Activated B cell treated with CpG ODN at 0.5 μM for 24 hours (primary cell): ENCODE measurements around the gene TJP3. TPM values are rescaled to one million over a fixed set of nuclear protein-coding genes. Genes with fewer than 3 reads are reported as not detected.

Source experiments
- ATAC-seq: fragments of 200-7000 bp; cut with Tn5 transposase; one replicate; pipeline ENCODE4 v1.10.0; 2021; ENCODE audit warnings: low read depth, mild to moderate bottlenecking, moderate library complexity
- CTCF ChIA-PET: fragments of 350-600 bp; sonication (Branson Sonifier 250); formaldehyde crosslinking; loops from one replicate; lab custom pipeline; 2021; ENCODE audit warnings: antibody characterized with exemption; lab: Charles Lee
- POLR2A ChIA-PET: fragments of 350-600 bp; sonication (Branson Sonifier 250); formaldehyde crosslinking; loops from one replicate; lab custom pipeline; 2021; ENCODE audit warnings: antibody characterized with exemption; lab: Charles Lee
- DNase-seq: peaks from one replicate; pipeline ENCODE4 v3.0.0; 2022
- H3K27ac Mint-ChIP-seq: one replicate; pipeline ENCODE4 v1.8.0; 2020; ENCODE audit warnings: mixed read lengths
- H3K27me3 Mint-ChIP-seq: one replicate; pipeline ENCODE4 v1.8.0; 2021; ENCODE audit warnings: mixed read lengths
- H3K36me3 Mint-ChIP-seq: one replicate; pipeline ENCODE4 v1.8.0; 2021; ENCODE audit warnings: low read depth, mixed read lengths
- H3K4me1 Mint-ChIP-seq: one replicate; pipeline ENCODE4 v1.8.0; 2021; ENCODE audit warnings: mixed read lengths
- H3K4me3 Mint-ChIP-seq: one replicate; pipeline ENCODE4 v1.8.0; 2020; ENCODE audit warnings: mild to moderate bottlenecking, mixed read lengths
- H3K9me3 Mint-ChIP-seq: one replicate; pipeline ENCODE4 v1.8.0; 2020; ENCODE audit warnings: mixed read lengths
- CTCF ChIP-seq: fragments of 200-600 bp; IDR thresholded peaks from one replicate; pipeline ENCODE4 v1.8.0; 2022; ENCODE audit warnings: antibody characterized with exemption, mild to moderate bottlenecking
- intact Hi-C: fragments of 100-400 bp; cut with micrococcal nuclease; formaldehyde crosslinking; loops from one replicate; pipeline ENCODE4 v1.15.1; 2024
- total RNA-seq: library from RNA; stranded (reverse); gene quantifications from 2 replicates; pipeline ENCODE4 v1.2.3, GENCODE V29; 2022

TJP3 gene
- total RNA-seq, 1 donor from 2014 or later, result 0.86 TPM

GRCh38 chr19:3687774-3688706 is 20.1 kb upstream of the TJP3 start:
- Mint-ChIP-seq H3K27me3 (no peaks in the 10 kb centered on the region), H3K4me3 (peak overlapping the region; percentile 83), H3K36me3 (peaks cover 6% of the 10 kb centered on the region), H3K4me1 (peaks cover 57% of the 10 kb centered on the region), H3K27ac (peak overlapping the region; percentile 92), H3K9me3 (no peaks in the 10 kb centered on the region)
- ATAC-seq, result peak; percentile 55
- DNase-seq, result peak; percentile 50
- intact Hi-C loops, result loop anchor here (1.0 to 2.0 kb wide), 2 partner anchors 12 to 17 kb away; partner anchors contain the start of gene PIP5K1C
- POLR2A ChIA-PET, result interaction anchor here (0.6 to 1.7 kb wide), 11 partner anchors 9 to 1288 kb away, joined by 3 to 13 read pairs (median 4); partner anchors contain the start of gene YJU2
- CTCF ChIA-PET, result no interaction called here
- no peak for TF ChIP-seq CTCF

GRCh38 chr19:3690551-3691371 is 17.4 kb upstream of the TJP3 start:
- no peak for TF ChIP-seq CTCF
- H3K27me3 Mint-ChIP-seq, result no peaks in the 10 kb centered on the region
- peaks cover 37% of the 10 kb centered on the region for H3K4me1 Mint-ChIP-seq
- DNase-seq, result no peak
- ChIA-PET POLR2A (interaction anchor here (0.6 to 1.1 kb wide), 4 partner anchors 9 to 212 kb away, joined by 3 to 8 read pairs (median 4); no protein-coding TSS in a partner anchor), CTCF (interaction anchor here (1.0 to 1.5 kb wide), 4 partner anchors 9 to 25 kb away, joined by 3 to 6 read pairs (median 4); partner anchors contain the start of gene PIP5K1C)
- intact Hi-C loops, result no loop called here
- H3K9me3 Mint-ChIP-seq, result no peaks in the 10 kb centered on the region
- no peak overlapping the region for H3K27ac Mint-ChIP-seq
- ATAC-seq, result no peak
- peaks cover 11% of the 10 kb centered on the region for H3K36me3 Mint-ChIP-seq
- no peak overlapping the region for H3K4me3 Mint-ChIP-seq

- Mint-ChIP-seq H3K4me3 (no peak overlapping the region), H3K9me3 (no peaks in the 10 kb centered on the region), H3K27me3 (no peaks in the 10 kb centered on the region), H3K4me1 (peaks cover 37% of the 10 kb centered on the region), H3K27ac (no peak overlapping the region), H3K36me3 (peaks cover 13% of the 10 kb centered on the region)
- POLR2A ChIA-PET, result interaction anchor here (1.1 kb wide), 1 partner anchor 116 kb away, joined by 8 read pairs; no protein-coding TSS in a partner anchor
- ATAC-seq, result no peak
- TF ChIP-seq CTCF, result no peak
- DNase-seq, result no peak
- intact Hi-C loops, result no loop called here
- CTCF ChIA-PET, result interaction anchor here (1.0 to 1.5 kb wide), 4 partner anchors 13 to 25 kb away, joined by 3 to 4 read pairs (median 4); no protein-coding TSS in a partner anchor
These were observed 16.8 kb upstream of the TJP3 start for GRCh38 chr19:3691372-3691716.

- DNase-seq, result no peak
- no peak overlapping the region for H3K4me3 Mint-ChIP-seq
- no peak overlapping the region for H3K27ac Mint-ChIP-seq
- POLR2A ChIA-PET, result no interaction called here
- no peaks in the 10 kb centered on the region for H3K27me3 Mint-ChIP-seq
- H3K36me3 Mint-ChIP-seq, result peaks cover 13% of the 10 kb centered on the region
- TF ChIP-seq CTCF, result no peak
- H3K4me1 Mint-ChIP-seq, result peaks cover 38% of the 10 kb centered on the region
- intact Hi-C loops, result no loop called here
- CTCF ChIA-PET, result interaction anchor here (1.1 to 1.4 kb wide), 2 partner anchors 15 to 18 kb away, joined by 3 to 4 read pairs; no protein-coding TSS in a partner anchor
- no peak for ATAC-seq
- no peaks in the 10 kb centered on the region for H3K9me3 Mint-ChIP-seq
These were observed 16.5 kb upstream of the TJP3 start for GRCh38 chr19:3691726-3692125.
